CD14-positive monocyte (primary cell): ENCODE data around the gene ZC3HAV1L. TPM values are rescaled to one million over a fixed set of nuclear protein-coding genes. Genes with fewer than 3 reads are reported as not detected.

Experiments
- DNase-seq, 3 donors: peaks; one replicate each; pipeline ENCODE4 v3.0.0-alpha.2; 2011 to 2022
- H2AFZ ChIP-seq: 2 replicates; pipeline ENCODE4 v1.6.0; 2012; ENCODE audit warnings: mild to moderate bottlenecking, low read depth, low read length, inconsistent platforms; ENCODE audit not compliant: insufficient read depth, poor library complexity, severe bottlenecking
- H3K27ac ChIP-seq, 2 donors: 1 replicate in 1 of 2; 2 replicates in 1 of 2; pipeline ENCODE4 v1.5.1; 2012 to 2013; ENCODE audit warnings: low read length in 2 of 2, control low read depth in 1 of 2, inconsistent platforms in 1 of 2, low read depth in 1 of 2, mild to moderate bottlenecking in 1 of 2
- H3K27me3 ChIP-seq, 2 donors: one replicate each; pipeline versions ENCODE4 v1.6.0 to v1.6.1; 2011 to 2013; ENCODE audit warnings: low read length in 2 of 2; ENCODE audit not compliant: control insufficient read depth in 2 of 2, insufficient read depth in 2 of 2
- H3K36me3 ChIP-seq, 2 donors: replicated peaks in 1 of 2; 1 replicate in 1 of 2; 2 replicates in 1 of 2; pipeline versions ENCODE4 v1.5.1 to v1.6.1; 2012 to 2013; ENCODE audit warnings: low read length in 2 of 2, control low read depth in 1 of 2, inconsistent platforms in 1 of 2, mild to moderate bottlenecking in 1 of 2; ENCODE audit not compliant: insufficient read depth in 2 of 2, control insufficient read depth in 1 of 2
- H3K4me1 ChIP-seq, 2 donors: 1 replicate in 1 of 2; 2 replicates in 1 of 2; pipeline versions ENCODE4 v1.5.1 to v1.6.1; 2012 to 2013; ENCODE audit warnings: low read length in 2 of 2, control low read depth in 1 of 2, inconsistent platforms in 1 of 2, mild to moderate bottlenecking in 1 of 2, moderate library complexity in 1 of 2; ENCODE audit not compliant: insufficient read depth in 2 of 2, control insufficient read depth in 1 of 2
- H3K4me2 ChIP-seq: replicated peaks from 2 replicates; pipeline ENCODE3; 2012; ENCODE audit warnings: low read length, moderate library complexity, mild to moderate bottlenecking; ENCODE audit not compliant: poor library complexity, severe bottlenecking; ENCODE audit errors: extremely low read depth
- H3K4me3 ChIP-seq, 3 experiments: fragments of 200-600 bp in 1 of 3; sonication (generic) in 1 of 3; replicated peaks in 1 of 3; 1 replicate in 2 of 3; 2 replicates in 1 of 3; pipeline ENCODE4 v1.5.1; 2011 to 2013; ENCODE audit warnings: low read length in 3 of 3, mild to moderate bottlenecking in 3 of 3, control low read depth in 2 of 3, low read depth in 2 of 3, inconsistent platforms in 1 of 3, moderate library complexity in 1 of 3
- H3K79me2 ChIP-seq: 2 replicates; pipeline ENCODE4 v1.6.0; 2012; ENCODE audit warnings: mild to moderate bottlenecking, control low read depth, inconsistent platforms, low read length, moderate library complexity; ENCODE audit not compliant: insufficient read depth
- H3K9ac ChIP-seq: 2 replicates; pipeline ENCODE4 v1.6.0; 2017; ENCODE audit warnings: low read length, mild to moderate bottlenecking; ENCODE audit not compliant: insufficient read depth, poor library complexity, severe bottlenecking
- H3K9me3 ChIP-seq, 2 donors: replicated peaks in 1 of 2; 1 replicate in 1 of 2; 2 replicates in 1 of 2; pipeline versions ENCODE4 v1.5.1 to v1.6.1; 2012 to 2013; ENCODE audit warnings: low read length in 2 of 2, control low read depth in 1 of 2; ENCODE audit not compliant: control insufficient read depth in 1 of 2, insufficient read depth in 1 of 2
- H4K20me1 ChIP-seq: 2 replicates; pipeline ENCODE4 v1.6.0; 2012; ENCODE audit warnings: mild to moderate bottlenecking, low read length, control low read depth, moderate library complexity; ENCODE audit not compliant: insufficient read depth
- H3K27ac Mint-ChIP-seq, 7 donors: one replicate each; pipeline ENCODE4 v1.8.0; 2020; ENCODE audit warnings: mild to moderate bottlenecking in 7 of 7, mixed read lengths in 7 of 7, moderate library complexity in 6 of 7, inconsistent platforms in 2 of 7
- H3K27me3 Mint-ChIP-seq, 3 donors: one replicate each; pipeline ENCODE4 v1.8.0; 2021 to 2022; ENCODE audit warnings: low read depth in 3 of 3, mild to moderate bottlenecking in 3 of 3, mixed read lengths in 3 of 3, moderate library complexity in 3 of 3, inconsistent platforms in 1 of 3
- H3K36me3 Mint-ChIP-seq, 2 donors: one replicate each; pipeline ENCODE4 v1.8.0; 2020; ENCODE audit warnings: mixed read lengths in 2 of 2, inconsistent platforms in 1 of 2, mild to moderate bottlenecking in 1 of 2
- H3K4me1 Mint-ChIP-seq: one replicate; pipeline ENCODE4 v1.8.0; 2020; ENCODE audit warnings: mild to moderate bottlenecking, mixed read lengths
- H3K4me3 Mint-ChIP-seq, 2 donors: one replicate each; pipeline ENCODE4 v1.8.0; 2020; ENCODE audit warnings: mild to moderate bottlenecking in 2 of 2, mixed read lengths in 2 of 2, moderate library complexity in 1 of 2
- H3K9me3 Mint-ChIP-seq, 7 donors: one replicate each; pipeline ENCODE4 v1.8.0; 2020 to 2022; ENCODE audit warnings: mixed read lengths in 7 of 7, mild to moderate bottlenecking in 6 of 7, moderate library complexity in 6 of 7, inconsistent platforms in 2 of 7
- CTCF ChIP-seq: fragments of 200-600 bp; IDR thresholded peaks from one replicate; pipeline ENCODE4 v1.8.0; 2022; ENCODE audit warnings: antibody characterized with exemption, mild to moderate bottlenecking
- WGBS: methylation state at CpG from one replicate; pipeline ENCODE4 v1.1.5; 2013; ENCODE audit warnings: missing lambda C conversion rate; ENCODE audit not compliant: insufficient coverage; 5-methylcytosine and 5-hydroxymethylcytosine counted together
- intact Hi-C, 2 donors: fragments of 100-400 bp; cut with micrococcal nuclease; formaldehyde crosslinking; loops; one replicate each; pipeline versions ENCODE4 v1.15.0 to v1.15.1; 2023
- polyA plus RNA-seq, 3 donors: library from polyadenylated mRNA; depleted of rRNA in 1 of 3; unstranded in 2 of 3; stranded (reverse) in 1 of 3; fragments of 300-500 nt in 2 of 3; fragments of >200 nt in 1 of 3; fragmentation: Illumina TruSeq in 2 of 3; gene quantifications; 1 replicate in 2 of 3; 2 replicates in 1 of 3; pipeline ENCODE4 v1.2.3, GENCODE V29; 2012 to 2021

The ZC3HAV1L gene
- polyA plus RNA-seq, 3 donors = 0.10 TPM; not detected in 2

- Histone ChIP-seq H3K27ac (no peak overlapping the region), H3K9ac (no peak overlapping the region), H3K4me1 (peaks cover 0 to 5% of the 10 kb centered on the region in 2 donors), H4K20me1 (peaks cover 26% of the 10 kb centered on the region), H3K4me3 (no peak overlapping the region), H2AFZ (no peak overlapping the region), H3K27me3 (no peaks in the 10 kb centered on the region), H3K9me3 (no peaks in the 10 kb centered on the region), H3K79me2 (no peaks in the 10 kb centered on the region), H3K4me2 (no peak overlapping the region), H3K36me3 (peaks cover 83 to 92% of the 10 kb centered on the region in 2 donors)
- no peak overlapping the region for H3K4me3 Mint-ChIP-seq
- peaks cover 10% of the 10 kb centered on the region for H3K4me1 Mint-ChIP-seq
- intact Hi-C loops = no loop called here
- TF ChIP-seq CTCF = no peak
- no CpG with 5 or more reads among the region's 1 CpG for WGBS
- no peaks in the 10 kb centered on the region for H3K9me3 Mint-ChIP-seq
- peak overlapping the region in 1 of 7 donors; percentile 48 for H3K27ac Mint-ChIP-seq
- peaks cover 79 to 94% of the 10 kb centered on the region in 2 donors for H3K36me3 Mint-ChIP-seq
- no peaks in the 10 kb centered on the region for H3K27me3 Mint-ChIP-seq
- DNase-seq = no peak
Observed at GRCh38 chr7:139049936-139050335, 14.1 kb upstream of the ZC3HAV1L start.

GRCh38 chr7:139049111-139049510 lies 13.3 kb upstream of the ZC3HAV1L start:
- Histone ChIP-seq H3K9ac (no peak overlapping the region), H3K79me2 (no peaks in the 10 kb centered on the region), H3K36me3 (peaks cover 77 to 90% of the 10 kb centered on the region in 2 donors), H3K4me3 (no peak overlapping the region), H3K27me3 (no peaks in the 10 kb centered on the region), H3K27ac (no peak overlapping the region), H3K9me3 (no peaks in the 10 kb centered on the region), H2AFZ (no peak overlapping the region), H3K4me2 (no peak overlapping the region), H3K4me1 (peaks cover 0 to 8% of the 10 kb centered on the region in 2 donors), H4K20me1 (peaks cover 20% of the 10 kb centered on the region)
- Mint-ChIP-seq H3K4me3 (no peak overlapping the region), H3K36me3 (peaks cover 78 to 92% of the 10 kb centered on the region in 2 donors), H3K27ac (peak overlapping the region in 3 of 7 donors; percentile 37 to 57 (median 47)), H3K9me3 (no peaks in the 10 kb centered on the region), H3K27me3 (no peaks in the 10 kb centered on the region), H3K4me1 (peaks cover 18% of the 10 kb centered on the region)
- no peak for TF ChIP-seq CTCF
- intact Hi-C loops = no loop called here
- WGBS = 78% methylated on average over 4 of the region's 7 CpGs
- DNase-seq = no peak
